IMR-90 (cell line): Measurements from ENCODE around the gene ARPC2. TPM values are rescaled to one million over a fixed set of nuclear protein-coding genes. Genes with fewer than 3 reads are reported as not detected.
"Not testable (repeated sequence)": the region's sequence is repeated elsewhere in the genome, so short reads cannot be mapped to it uniquely, and the experiment has no call there.

Source experiments
- ATAC-seq: fragments of 200-7000 bp; cut with Tn5 transposase; 2 replicates; pipeline ENCODE4 v1.9.1; 2020; ENCODE audit warnings: low read depth, mild to moderate bottlenecking, moderate library complexity
- BruUV-seq: library from RNA; stranded (reverse); fragments of 400-500 nt; replicated peaks from 2 replicates; lab custom pipeline; 2021; lab: Mats Ljungman, UMichigan
- CTCF ChIA-PET: fragments of 300-600 bp; formaldehyde crosslinking; extraction: SDS; loops from one replicate; lab custom pipeline; 2021; ENCODE audit warnings: antibody characterized with exemption; lab: Yijun Ruan, JAX
- POLR2A ChIA-PET: fragments of 300-600 bp; sonication (Branson Sonifier 250); formaldehyde crosslinking; loops from one replicate; lab custom pipeline; 2022; ENCODE audit warnings: antibody characterized with exemption; ENCODE audit not compliant: unreplicated experiment; lab: Charles Lee
- DNase-seq: peaks from one replicate; pipeline ENCODE4 v3.0.0; 2013
- H2AFZ ChIP-seq: replicated peaks from 2 replicates; pipeline ENCODE3; 2013; ENCODE audit warnings: low read length, mild to moderate bottlenecking; ENCODE audit not compliant: poor library complexity
- H2AK5ac ChIP-seq: 2 replicates; pipeline ENCODE4 v1.6.1; 2013; ENCODE audit warnings: low read depth, low read length, inconsistent platforms
- H2AK9ac ChIP-seq: replicated peaks from 2 replicates; pipeline ENCODE3; 2013; ENCODE audit warnings: mild to moderate bottlenecking, low read depth, low read length, moderate library complexity; ENCODE audit not compliant: poor library complexity
- H2BK120ac ChIP-seq: 2 replicates; pipeline ENCODE4 v1.6.1; 2013; ENCODE audit warnings: low read depth, low read length, inconsistent platforms
- H2BK15ac ChIP-seq: 3 replicates; pipeline ENCODE4 v1.6.1; 2013; ENCODE audit warnings: low read depth, low read length, inconsistent platforms
- H2BK20ac ChIP-seq: 2 replicates; pipeline ENCODE4 v1.6.1; 2013; ENCODE audit warnings: low read depth, mild to moderate bottlenecking, inconsistent platforms, low read length, moderate library complexity
- H2BK5ac ChIP-seq: 2 replicates; pipeline ENCODE4 v1.6.1; 2013; ENCODE audit warnings: mild to moderate bottlenecking, low read depth, low read length, inconsistent platforms; ENCODE audit not compliant: poor library complexity, severe bottlenecking
- H3K14ac ChIP-seq: replicated peaks from 2 replicates; pipeline ENCODE4 v1.6.1; 2013; ENCODE audit warnings: low read depth, low read length, inconsistent platforms
- H3K18ac ChIP-seq: 2 replicates; pipeline ENCODE4 v1.6.1; 2013; ENCODE audit warnings: low read depth, low read length, control low read depth
- H3K23ac ChIP-seq: 2 replicates; pipeline ENCODE4 v1.6.1; 2013; ENCODE audit warnings: low read depth, low read length, inconsistent platforms
- H3K27ac ChIP-seq: 2 replicates; pipeline ENCODE4 v1.5.1; 2013; ENCODE audit warnings: mild to moderate bottlenecking, control low read depth, low read length; ENCODE audit not compliant: insufficient read depth
- H3K27me3 ChIP-seq: 2 replicates; pipeline ENCODE4 v1.6.1; 2013; ENCODE audit warnings: low read length; ENCODE audit not compliant: control insufficient read depth, insufficient read depth
- H3K36me3 ChIP-seq: 2 replicates; pipeline ENCODE4 v1.6.1; 2013; ENCODE audit warnings: low read length, mixed read lengths; ENCODE audit not compliant: control insufficient read depth, insufficient read depth
- H3K4ac ChIP-seq: 2 replicates; pipeline ENCODE4 v1.6.1; 2013; ENCODE audit warnings: low read depth, low read length, inconsistent platforms
- H3K4me1 ChIP-seq: 2 replicates; pipeline ENCODE4 v1.6.1; 2013; ENCODE audit warnings: low read length, mixed read lengths; ENCODE audit not compliant: control insufficient read depth, insufficient read depth
- H3K4me2 ChIP-seq: 2 replicates; pipeline ENCODE4 v1.6.1; 2013; ENCODE audit warnings: low read depth, mild to moderate bottlenecking, control low read depth, low read length, moderate library complexity
- H3K4me3 ChIP-seq: 2 replicates; pipeline ENCODE4 v1.5.1; 2013; ENCODE audit warnings: low read depth, mild to moderate bottlenecking, control low read depth, low read length, moderate library complexity; ENCODE audit not compliant: insufficient read depth
- H3K56ac ChIP-seq: 2 replicates; pipeline ENCODE4 v1.6.1; 2013; ENCODE audit warnings: low read length, inconsistent platforms; ENCODE audit not compliant: insufficient read depth; ENCODE audit errors: extremely low read depth
- H3K79me1 ChIP-seq, 2 experiments: 2 replicates each; pipeline ENCODE4 v1.6.1; 2013; ENCODE audit warnings: low read length in 2 of 2, inconsistent platforms in 1 of 2, low read depth in 1 of 2
- H3K9ac ChIP-seq: 2 replicates; pipeline ENCODE4 v1.6.1; 2013; ENCODE audit warnings: low read depth, low read length, control low read depth
- H3K9me1 ChIP-seq: 2 replicates; pipeline ENCODE4 v1.6.1; 2013; ENCODE audit warnings: low read length, inconsistent platforms; ENCODE audit not compliant: insufficient read depth
- H3K9me3 ChIP-seq: 2 replicates; pipeline ENCODE4 v1.6.1; 2013; ENCODE audit warnings: low read length; ENCODE audit not compliant: control insufficient read depth, insufficient read depth
- H4K20me1 ChIP-seq: 2 replicates; pipeline ENCODE4 v1.6.1; 2013; ENCODE audit warnings: low read length, inconsistent platforms; ENCODE audit not compliant: insufficient read depth
- H4K5ac ChIP-seq: 2 replicates; pipeline ENCODE4 v1.6.1; 2013; ENCODE audit warnings: mild to moderate bottlenecking, low read depth, low read length, control low read depth
- H4K8ac ChIP-seq, 2 experiments: 2 replicates each; pipeline ENCODE4 v1.6.1; 2013; ENCODE audit warnings: low read depth in 2 of 2, low read length in 2 of 2, control low read depth in 1 of 2, inconsistent platforms in 1 of 2
- H4K91ac ChIP-seq: 2 replicates; pipeline ENCODE4 v1.6.1; 2013; ENCODE audit warnings: low read depth, low read length, inconsistent platforms; ENCODE audit not compliant: insufficient read depth
- CEBPB ChIP-seq: IDR thresholded peaks from 2 replicates; pipeline ENCODE4 v1.6.1; 2012; ENCODE audit warnings: low read depth, low read length, improper control_type of control experiment
- MXI1 ChIP-seq: IDR thresholded peaks from 2 replicates; pipeline ENCODE4 v1.6.1; 2012; ENCODE audit warnings: low read depth, mild to moderate bottlenecking, low read length, moderate library complexity, borderline replicate concordance
- WGBS, 2 experiments: methylation state at CpG; one replicate each; pipeline versions ENCODE4 v1.1.5 to v1.1.7; 2013; ENCODE audit warnings: missing lambda C conversion rate in 2 of 2; ENCODE audit not compliant: insufficient read length in 1 of 2; ENCODE audit errors: extremely low coverage in 2 of 2; 5-methylcytosine and 5-hydroxymethylcytosine counted together
- dilution Hi-C: fragments of 300-500 bp; cut with HindIII; formaldehyde crosslinking; loops from one replicate; pipeline ENCODE4 v1.14.3; 2018; ENCODE audit warnings: low sequenced_read_pairs; ENCODE audit not compliant: unreplicated experiment
- in situ Hi-C: fragments of 300-500 bp; cut with MboI; formaldehyde crosslinking; loops from 3 replicates; pipeline ENCODE4 v1.14.3; 2019; ENCODE audit warnings: low sequenced_read_pairs, inconsistent platforms, mixed read lengths
- intact Hi-C: fragments of 100-400 bp; cut with micrococcal nuclease; formaldehyde crosslinking; loops from 2 replicates; pipeline ENCODE4 v1.10.0; 2022
- polyA plus RNA-seq, 3 experiments: library from polyadenylated mRNA; depleted of rRNA; stranded (reverse); fragments of >200 nt; gene quantifications; 2 replicates each; pipeline ENCODE4 v1.2.3, GENCODE V29; 2012; ENCODE audit warnings: low replicate concordance in 1 of 3
- total RNA-seq: library from RNA; depleted of rRNA; stranded (reverse); fragments of >200 nt; gene quantifications from 2 replicates; pipeline ENCODE4 v1.2.3, GENCODE V29; 2012

Gene ARPC2
- total and polyA plus RNA-seq, 2 of the 4 experiments (the other 2 are of a cell fraction), result 561 to 635 TPM

GRCh38 chr2:218272531-218273212 is 55.7 kb downstream of the ARPC2 start (continued):
- peak; percentile 59 for TF ChIP-seq CEBPB
- TF ChIP-seq MXI1, result 0 out of 2 replicates have a peak, but pooled peaks have one; percentile 31

GRCh38 chr2:218273214-218273907 is 56.4 kb downstream of the ARPC2 start:
- H3K9me1 ChIP-seq, H2BK120ac ChIP-seq, H4K8ac ChIP-seq, H3K14ac ChIP-seq, H3K56ac ChIP-seq, H3K9me3 ChIP-seq, H2BK15ac ChIP-seq, dilution Hi-C loops, H2AFZ ChIP-seq, H3K27me3 ChIP-seq, H3K23ac ChIP-seq, ATAC-seq, DNase-seq, H3K4me3 ChIP-seq, H3K27ac ChIP-seq, H2BK20ac ChIP-seq, H3K18ac ChIP-seq, H4K91ac ChIP-seq, H4K20me1 ChIP-seq, BruUV-seq, H4K5ac ChIP-seq, H3K9ac ChIP-seq, H2BK5ac ChIP-seq, H3K4me2 ChIP-seq: not testable (repeated sequence)
- Histone ChIP-seq H2AK9ac (peak overlapping the region; percentile 0), H2AK5ac (0 out of 2 replicates have a peak overlapping the region, but pooled peaks have one; percentile 36), H3K79me1 (peaks cover 20 to 74% of the 10 kb centered on the region in 2 experiments; a peak in 3 of 4 replicates), H3K4me1 (peaks cover 10% of the 10 kb centered on the region), H3K4ac (peak overlapping the region; percentile 68; the same call in 1 of the 2 replicates), H3K36me3 (peaks cover 47% of the 10 kb centered on the region)
- in situ Hi-C loops, result loop anchor here (10.0 kb wide), 1 partner anchor 121 kb away; the partner anchor contains the start of gene CTDSP1
- intact Hi-C loops, result loop anchor here (2.0 to 10.0 kb wide), 2 partner anchors 13 to 291 kb away; partner anchors contain the start of genes CNOT9 and USP37
- CTCF ChIA-PET, result interaction anchor here (0.8 to 3.9 kb wide), 4 partner anchors 11 to 169 kb away, joined by 3 to 24 read pairs (median 4); partner anchors contain the start of genes CATIP and TMBIM1
- no CpG with 5 or more reads among the region's 8 CpGs for WGBS, 2 experiments
- POLR2A ChIA-PET, result interaction anchor here (0.6 to 1.1 kb wide), 2 partner anchors 9 to 14 kb away, joined by 3 to 4 read pairs; no protein-coding TSS in a partner anchor
